Endothelial cell of umbilical vein (primary cell): Measurements from ENCODE around the gene NDUFAF2. TPM values are rescaled to one million over a fixed set of nuclear protein-coding genes. Genes with fewer than 3 reads are reported as not detected.

ENCODE experiments used
- BruUV-seq: library from RNA; stranded (reverse); fragments of 400-500 nt; replicated peaks from 2 replicates; lab custom pipeline; 2021; lab: Mats Ljungman, UMichigan
- CTCF ChIA-PET: fragments of 300-600, 350-600 bp; sonication (Branson Sonifier 250); formaldehyde crosslinking; loops from one replicate; lab custom pipeline; 2021; ENCODE audit warnings: antibody characterized with exemption, inconsistent platforms; lab: Charles Lee
- POLR2A ChIA-PET: fragments of 300-600, 350-600 bp; sonication (Branson Sonifier 250); formaldehyde crosslinking; loops from one replicate; lab custom pipeline; 2021; ENCODE audit warnings: antibody characterized with exemption, inconsistent platforms; lab: Charles Lee
- DNase-seq: peaks from one replicate; pipeline ENCODE4 v3.0.0-alpha.2; 2011; ENCODE audit warnings: low read depth, low spot score
- FAIRE-seq: peaks from 2 replicates; lab custom pipeline; 2011; peaks lifted over from hg19 to GRCh38; lab: Jason Lieb, UNC
- H2AFZ ChIP-seq: 2 replicates; pipeline ENCODE4 v1.6.0; 2012; ENCODE audit warnings: low read depth, low read length, control low read depth, inconsistent platforms
- H3K27ac ChIP-seq: 2 replicates; pipeline ENCODE4 v1.5.1; 2011; ENCODE audit warnings: low read depth, mild to moderate bottlenecking, control low read depth, low read length, moderate library complexity; ENCODE audit not compliant: insufficient read depth
- H3K27me3 ChIP-seq, 2 experiments: 2 replicates each; pipeline versions ENCODE4 v1.6.0 to v1.6.1; 2011; ENCODE audit warnings: low read length in 2 of 2, mixed read lengths in 1 of 2; ENCODE audit not compliant: control insufficient read depth in 2 of 2, insufficient read depth in 2 of 2
- H3K36me3 ChIP-seq, 2 experiments: 2 replicates in 1 of 2; 3 replicates in 1 of 2; pipeline ENCODE4 v1.5.1; 2011; ENCODE audit warnings: low read length in 2 of 2, mild to moderate bottlenecking in 1 of 2, moderate library complexity in 1 of 2; ENCODE audit not compliant: control insufficient read depth in 2 of 2, insufficient read depth in 2 of 2; ENCODE audit errors: extremely low read depth in 1 of 2
- H3K4me1 ChIP-seq: 3 replicates; pipeline ENCODE4 v1.5.1; 2011; ENCODE audit warnings: mild to moderate bottlenecking, low read length; ENCODE audit not compliant: control insufficient read depth, insufficient read depth; ENCODE audit errors: extremely low read depth
- H3K4me2 ChIP-seq: 2 replicates; pipeline ENCODE4 v1.6.1; 2011; ENCODE audit warnings: low read length, control low read depth, mixed read lengths; ENCODE audit not compliant: insufficient read depth
- H3K4me3 ChIP-seq, 3 experiments: fragments of 200-600 bp in 1 of 3; sonication (generic), shearing (Covaris generic) in 1 of 3; replicated peaks in 1 of 3; 2 replicates each; pipeline ENCODE4 v1.5.1; 2011 to 2016; ENCODE audit warnings: control low read depth in 3 of 3, low read length in 3 of 3, mild to moderate bottlenecking in 2 of 3, inconsistent platforms in 1 of 3, low read depth in 1 of 3, moderate library complexity in 1 of 3; ENCODE audit not compliant: insufficient read depth in 1 of 3
- H3K79me2 ChIP-seq: 2 replicates; pipeline ENCODE4 v1.6.0; 2012; ENCODE audit warnings: low read length, inconsistent platforms; ENCODE audit not compliant: control insufficient read depth, insufficient read depth
- H3K9ac ChIP-seq: replicated peaks from 2 replicates; pipeline ENCODE3; 2011; ENCODE audit warnings: low read length, control low read depth; ENCODE audit not compliant: insufficient read depth; ENCODE audit errors: extremely low read depth
- H3K9me1 ChIP-seq: replicated peaks from 3 replicates; pipeline ENCODE4 v1.6.0; 2011; ENCODE audit warnings: mild to moderate bottlenecking, low read length; ENCODE audit not compliant: control insufficient read depth, insufficient read depth; ENCODE audit errors: extremely low read depth
- H3K9me3 ChIP-seq: replicated peaks from 2 replicates; pipeline ENCODE4 v1.5.1; 2012; ENCODE audit warnings: low read length, inconsistent platforms; ENCODE audit not compliant: control insufficient read depth, insufficient read depth
- H4K20me1 ChIP-seq: replicated peaks from 2 replicates; pipeline ENCODE3; 2011; ENCODE audit warnings: mild to moderate bottlenecking, low read length; ENCODE audit not compliant: control insufficient read depth, insufficient read depth; ENCODE audit errors: extremely low read depth
- CTCF ChIP-seq, 2 donors: IDR thresholded peaks; 1 replicate in 1 of 2; 2 replicates in 1 of 2; pipeline ENCODE4 v1.5.1; 2011; ENCODE audit warnings: low read length in 2 of 2, mild to moderate bottlenecking in 2 of 2, moderate library complexity in 2 of 2, control low read depth in 1 of 2, inconsistent platforms in 1 of 2, low read depth in 1 of 2; ENCODE audit not compliant: insufficient read depth in 1 of 2; ENCODE audit errors: extremely low read depth in 1 of 2
- EZH2 ChIP-seq: IDR thresholded peaks from 2 replicates; pipeline ENCODE4 v1.6.1; 2012; ENCODE audit warnings: borderline replicate concordance, low read depth, mild to moderate bottlenecking, moderate library complexity, low read length, inconsistent platforms; ENCODE audit not compliant: severe bottlenecking
- FOS ChIP-seq: IDR thresholded peaks from 2 replicates; pipeline ENCODE4 v1.6.1; 2011; ENCODE audit warnings: mild to moderate bottlenecking, low read length, moderate library complexity, borderline replicate concordance; ENCODE audit not compliant: insufficient read depth
- GATA2 ChIP-seq: IDR thresholded peaks from 2 replicates; pipeline ENCODE4 v1.7.0; 2011; ENCODE audit warnings: low read depth, mild to moderate bottlenecking, moderate library complexity, mixed read lengths, low read length; ENCODE audit not compliant: insufficient read length, insufficient read depth
- JUN ChIP-seq: IDR thresholded peaks from 2 replicates; pipeline ENCODE4 v1.6.1; 2011; ENCODE audit warnings: borderline replicate concordance, low read depth; ENCODE audit not compliant: insufficient read length, insufficient read depth
- MAX ChIP-seq: IDR thresholded peaks from 2 replicates; pipeline ENCODE4 v1.6.1; 2011; ENCODE audit not compliant: insufficient read depth, insufficient read length
- MYC ChIP-seq: IDR thresholded peaks from one replicate; pipeline ENCODE4 v1.6.1; 2011; ENCODE audit warnings: mild to moderate bottlenecking, low read depth, low read length
- POLR2A ChIP-seq: IDR thresholded peaks from 2 replicates; pipeline ENCODE4 v1.6.1; 2012; ENCODE audit warnings: low read depth, mild to moderate bottlenecking, control low read depth, low read length
- POLR2AphosphoS5 ChIP-seq: IDR thresholded peaks from 2 replicates; pipeline ENCODE4 v1.6.1; 2012; ENCODE audit warnings: low read depth, mild to moderate bottlenecking, control low read depth, low read length, moderate library complexity; ENCODE audit not compliant: insufficient read depth
- dilution Hi-C: fragments of 300-500 bp; cut with MboI; formaldehyde crosslinking; loops from one replicate; pipeline ENCODE4 v1.15.0; 2019; ENCODE audit warnings: low sequenced_read_pairs; ENCODE audit not compliant: extremely low pct_ligation_motif_present
- intact Hi-C: fragments of 100-400 bp; cut with micrococcal nuclease; formaldehyde crosslinking; loops from one replicate; pipeline ENCODE4 v1.10.0; 2022
- polyA plus RNA-seq, 4 experiments: library from polyadenylated mRNA; depleted of rRNA in 3 of 4; stranded (reverse) in 3 of 4; unstranded in 1 of 4; fragments of >200 nt; gene quantifications; 2 replicates each; pipeline versions ENCODE4 v1.2.1 to v1.2.3, GENCODE V29; 2011 to 2012; ENCODE audit warnings: missing spikeins in 1 of 4
- total RNA-seq: library from RNA; stranded (reverse); gene quantifications from 2 replicates; pipeline ENCODE4 v1.2.3, GENCODE V29; 2021

NDUFAF2 gene
- total and polyA plus RNA-seq, 2 donors (not counting 3 experiments of a cell fraction or from before 2014, with no cell fraction given), result 10.7 to 39.9 TPM

- H3K79me2 ChIP-seq, result no peaks in the 10 kb centered on the region
- H3K4me3 ChIP-seq, result no peak overlapping the region
- no peaks in the 10 kb centered on the region for H3K36me3 ChIP-seq
- no TSS peak for BruUV-seq
- H3K27me3 ChIP-seq, result no peaks in the 10 kb centered on the region
- DNase-seq (no peak), FAIRE-seq (no peak)
- no peak overlapping the region for H2AFZ ChIP-seq
- ChIA-PET POLR2A (no interaction called here), CTCF (interaction anchor here (2.0 kb wide), 1 partner anchor 10 kb away, joined by 5 read pairs; no protein-coding TSS in a partner anchor)
- H3K9me3 ChIP-seq, result no peaks in the 10 kb centered on the region
- H4K20me1 ChIP-seq, result no peaks in the 10 kb centered on the region
- no peak overlapping the region for H3K4me2 ChIP-seq
- dilution Hi-C loops, result no loop called here
- TF ChIP-seq FOS (no peak), MAX (no peak), GATA2 (no peak), POLR2AphosphoS5 (no peak), CTCF (IDR thresholded peaks at IDR 0.05; ENCODE audit: extremely low read depth in 1 of 2, insufficient read depth in 1 of 2, low read depth in 1 of 2, low read length in 2 of 2) (no peak), EZH2 (no peak), POLR2A (no peak), MYC (no peak), JUN (no peak)
- H3K9me1 ChIP-seq, result no peaks in the 10 kb centered on the region
- H3K27ac ChIP-seq, result no peak overlapping the region
- H3K4me1 ChIP-seq, result no peaks in the 10 kb centered on the region
- no peak overlapping the region for H3K9ac ChIP-seq
- intact Hi-C loops, result no loop called here
Observed at GRCh38 chr5:61171479-61171878, 226.5 kb downstream of the NDUFAF2 start.
